ENCODE measurements around the gene IDE.
"Not testable (repeated sequence)": the region's sequence is repeated elsewhere in the genome, so short reads cannot be mapped to it uniquely, and the experiment has no call there.

IDE gene

GRCh38 chr10:92590623-92591549 lies 17.0 kb upstream of the IDE start:
- Histone ChIP-seq H3K27ac (ENCODE audit: low read depth, low read length) (peak overlapping the region; percentile 99), H3K36me3 (ENCODE audit: control insufficient read depth, insufficient read depth, low read length) (no peaks in the 10 kb centered on the region), H3K27me3 (ENCODE audit: control insufficient read depth, insufficient read depth, low read length) (no peaks in the 10 kb centered on the region), H3K4me1 (ENCODE audit: control insufficient read depth, insufficient read depth, low read length) (peaks cover 12% of the 10 kb centered on the region), H3K9me3 (ENCODE audit: control insufficient read depth, insufficient read depth, low read length) (no peaks in the 10 kb centered on the region), H3K9ac (ENCODE audit: low read depth, low read length) (peak overlapping the region; percentile 77), H3K4me3 (ENCODE audit: low read depth, low read length) (peak overlapping the region; percentile 60)

- not testable (repeated sequence) for H3K9ac ChIP-seq (ENCODE audit: low read depth, low read length); H3K27ac ChIP-seq (ENCODE audit: low read depth, low read length); H3K9me3 ChIP-seq (ENCODE audit: control insufficient read depth, insufficient read depth, low read length); H3K27me3 ChIP-seq (ENCODE audit: control insufficient read depth, insufficient read depth, low read length); H3K4me1 ChIP-seq (ENCODE audit: control insufficient read depth, insufficient read depth, low read length); H3K4me3 ChIP-seq (ENCODE audit: low read depth, low read length); H3K36me3 ChIP-seq (ENCODE audit: control insufficient read depth, insufficient read depth, low read length)
Measured at GRCh38 chr10:92582347-92582746, 8.5 kb upstream of the IDE start.

GRCh38 chr10:92575961-92576360 lies 2.1 kb upstream of the IDE start:
- no peak overlapping the region for H3K27ac ChIP-seq (ENCODE audit: low read depth, low read length)

GRCh38 chr10:92574548-92575261 lies 812 bp upstream of the IDE start:
- H3K4me1 ChIP-seq (ENCODE audit: control insufficient read depth, insufficient read depth, low read length) = peaks cover 20% of the 10 kb centered on the region
- H3K36me3 ChIP-seq (ENCODE audit: control insufficient read depth, insufficient read depth, low read length) = no peaks in the 10 kb centered on the region
- H3K27me3 ChIP-seq (ENCODE audit: control insufficient read depth, insufficient read depth, low read length) = peaks cover 7% of the 10 kb centered on the region; the same call in 1 of the 2 replicates
- H3K9ac ChIP-seq (ENCODE audit: low read depth, low read length) = peak overlapping the region; percentile 93
- H3K4me3 ChIP-seq (ENCODE audit: low read depth, low read length) = peak overlapping the region; percentile 82
- H3K27ac ChIP-seq (ENCODE audit: low read depth, low read length) = peak overlapping the region; percentile 92
- H3K9me3 ChIP-seq (ENCODE audit: control insufficient read depth, insufficient read depth, low read length) = no peaks in the 10 kb centered on the region

More at GRCh38 chr10:92575961-92576360, 2.1 kb upstream of the IDE start:
- Histone ChIP-seq H3K36me3 (ENCODE audit: control insufficient read depth, insufficient read depth, low read length) (no peaks in the 10 kb centered on the region), H3K27me3 (ENCODE audit: control insufficient read depth, insufficient read depth, low read length) (peaks cover 7% of the 10 kb centered on the region; the same call in 1 of the 2 replicates), H3K4me3 (ENCODE audit: low read depth, low read length) (no peak overlapping the region), H3K4me1 (ENCODE audit: control insufficient read depth, insufficient read depth, low read length) (peaks cover 20% of the 10 kb centered on the region), H3K9me3 (ENCODE audit: control insufficient read depth, insufficient read depth, low read length) (no peaks in the 10 kb centered on the region), H3K9ac (ENCODE audit: low read depth, low read length) (no peak overlapping the region)

GRCh38 chr10:92573091-92573797 lies 649 bp downstream of the IDE start:
- Histone ChIP-seq H3K4me1 (ENCODE audit: control insufficient read depth, insufficient read depth, low read length) (peaks cover 20% of the 10 kb centered on the region), H3K36me3 (ENCODE audit: control insufficient read depth, insufficient read depth, low read length) (peaks cover 9% of the 10 kb centered on the region), H3K27ac (ENCODE audit: low read depth, low read length) (peak overlapping the region; percentile 92), H3K27me3 (ENCODE audit: control insufficient read depth, insufficient read depth, low read length) (peaks cover 7% of the 10 kb centered on the region; the same call in 1 of the 2 replicates), H3K4me3 (ENCODE audit: low read depth, low read length) (peak overlapping the region; percentile 82), H3K9ac (ENCODE audit: low read depth, low read length) (peak overlapping the region; percentile 93), H3K9me3 (ENCODE audit: control insufficient read depth, insufficient read depth, low read length) (no peaks in the 10 kb centered on the region)

GRCh38 chr10:92572362-92573090 lies 1.4 kb downstream of the IDE start:
- Histone ChIP-seq H3K36me3 (ENCODE audit: control insufficient read depth, insufficient read depth, low read length) (peaks cover 9% of the 10 kb centered on the region), H3K9me3 (ENCODE audit: control insufficient read depth, insufficient read depth, low read length) (no peaks in the 10 kb centered on the region), H3K4me1 (ENCODE audit: control insufficient read depth, insufficient read depth, low read length) (peaks cover 27% of the 10 kb centered on the region), H3K27ac (ENCODE audit: low read depth, low read length) (no peak overlapping the region), H3K27me3 (ENCODE audit: control insufficient read depth, insufficient read depth, low read length) (peaks cover 7% of the 10 kb centered on the region; the same call in 1 of the 2 replicates), H3K4me3 (ENCODE audit: low read depth, low read length) (peak overlapping the region; percentile 82), H3K9ac (ENCODE audit: low read depth, low read length) (0 out of 2 replicates have a peak overlapping the region, but pooled peaks have one; percentile 93)

- Histone ChIP-seq H3K4me3 (ENCODE audit: low read depth, low read length) (no peak overlapping the region), H3K27ac (ENCODE audit: low read depth, low read length) (no peak overlapping the region), H3K9ac (ENCODE audit: low read depth, low read length) (no peak overlapping the region), H3K9me3 (ENCODE audit: control insufficient read depth, insufficient read depth, low read length) (no peaks in the 10 kb centered on the region), H3K4me1 (ENCODE audit: control insufficient read depth, insufficient read depth, low read length) (peaks cover 30% of the 10 kb centered on the region), H3K36me3 (ENCODE audit: control insufficient read depth, insufficient read depth, low read length) (peaks cover 9% of the 10 kb centered on the region), H3K27me3 (ENCODE audit: control insufficient read depth, insufficient read depth, low read length) (peaks cover 7% of the 10 kb centered on the region; the same call in 1 of the 2 replicates)
Measured at GRCh38 chr10:92571649-92572048, 2.2 kb downstream of the IDE start.

GRCh38 chr10:92569663-92570062 lies 4.2 kb downstream of the IDE start:
- not testable (repeated sequence) for H3K9ac ChIP-seq (ENCODE audit: low read depth, low read length); H3K9me3 ChIP-seq (ENCODE audit: control insufficient read depth, insufficient read depth, low read length); H3K4me3 ChIP-seq (ENCODE audit: low read depth, low read length); H3K27me3 ChIP-seq (ENCODE audit: control insufficient read depth, insufficient read depth, low read length); H3K27ac ChIP-seq (ENCODE audit: low read depth, low read length); H3K36me3 ChIP-seq (ENCODE audit: control insufficient read depth, insufficient read depth, low read length)
- H3K4me1 ChIP-seq (ENCODE audit: control insufficient read depth, insufficient read depth, low read length) = peaks cover 24% of the 10 kb centered on the region

GRCh38 chr10:92569071-92569470 lies 4.8 kb downstream of the IDE start:
- Histone ChIP-seq H3K9me3 (ENCODE audit: control insufficient read depth, insufficient read depth, low read length) (no peaks in the 10 kb centered on the region), H3K36me3 (ENCODE audit: control insufficient read depth, insufficient read depth, low read length) (peaks cover 9% of the 10 kb centered on the region), H3K27me3 (ENCODE audit: control insufficient read depth, insufficient read depth, low read length) (peaks cover 7% of the 10 kb centered on the region; the same call in 1 of the 2 replicates), H3K4me3 (ENCODE audit: low read depth, low read length) (no peak overlapping the region), H3K4me1 (ENCODE audit: control insufficient read depth, insufficient read depth, low read length) (peaks cover 24% of the 10 kb centered on the region), H3K9ac (ENCODE audit: low read depth, low read length) (no peak overlapping the region), H3K27ac (ENCODE audit: low read depth, low read length) (no peak overlapping the region)

- Histone ChIP-seq H3K27ac (ENCODE audit: low read depth, low read length) (peak overlapping the region; percentile 55), H3K36me3 (ENCODE audit: control insufficient read depth, insufficient read depth, low read length) (peaks cover 13% of the 10 kb centered on the region), H3K9me3 (ENCODE audit: control insufficient read depth, insufficient read depth, low read length) (no peaks in the 10 kb centered on the region), H3K4me3 (ENCODE audit: low read depth, low read length) (no peak overlapping the region), H3K4me1 (ENCODE audit: control insufficient read depth, insufficient read depth, low read length) (peaks cover 24% of the 10 kb centered on the region), H3K27me3 (ENCODE audit: control insufficient read depth, insufficient read depth, low read length) (peaks cover 5% of the 10 kb centered on the region; the same call in 1 of the 2 replicates), H3K9ac (ENCODE audit: low read depth, low read length) (no peak overlapping the region)
Measured at GRCh38 chr10:92567952-92568600, 5.8 kb downstream of the IDE start.

Measured in HUES48 (cell line).